Panc1 (cell line): ENCODE results near the gene C19orf25. TPM values are rescaled to one million over a fixed set of nuclear protein-coding genes. Genes with fewer than 3 reads are reported as not detected.

Experiments used
- ATAC-seq: fragments of 200-7000 bp; cut with Tn5 transposase; 2 replicates; pipeline ENCODE4 v1.9.1; 2020; ENCODE audit warnings: mild to moderate bottlenecking, moderate library complexity
- BruUV-seq: library from RNA; stranded (reverse); fragments of 400-500 nt; replicated peaks from 2 replicates; lab custom pipeline; 2021; lab: Mats Ljungman, UMichigan
- CTCF ChIA-PET: fragments of 300-600 bp; sonication (Branson Sonifier 250); formaldehyde crosslinking; loops from one replicate; lab custom pipeline; 2022; ENCODE audit warnings: antibody characterized with exemption; lab: Charles Lee
- POLR2A ChIA-PET: fragments of 300-600 bp; sonication (Branson Sonifier 250); formaldehyde crosslinking; loops from one replicate; lab custom pipeline; 2022; ENCODE audit warnings: antibody characterized with exemption; lab: Charles Lee
- DNase-seq: peaks from one replicate; pipeline ENCODE4 v3.0.0-alpha.2; 2010; ENCODE audit warnings: low read depth, low spot score
- H3K27ac ChIP-seq: 2 replicates; pipeline ENCODE4 v1.5.1; 2011; ENCODE audit warnings: mild to moderate bottlenecking, low read length, inconsistent platforms
- H3K27me3 ChIP-seq: fragments of 200-500 bp; sonication (Bioruptor generic); 2 replicates; pipeline ENCODE4 v1.6.0; 2014; ENCODE audit warnings: low read length, inconsistent platforms; ENCODE audit not compliant: control insufficient read depth, insufficient read depth
- H3K36me3 ChIP-seq: fragments of 200-500 bp; sonication (Bioruptor generic); 2 replicates; pipeline ENCODE4 v1.5.1; 2014; ENCODE audit warnings: inconsistent platforms, mild to moderate bottlenecking, low read length, moderate library complexity; ENCODE audit not compliant: control insufficient read depth, insufficient read depth
- H3K4me1 ChIP-seq: 2 replicates; pipeline ENCODE4 v1.5.1; 2011; ENCODE audit warnings: inconsistent platforms, mild to moderate bottlenecking, low read length, moderate library complexity; ENCODE audit not compliant: control insufficient read depth, insufficient read depth
- H3K4me3 ChIP-seq, 2 experiments: 2 replicates each; pipeline ENCODE4 v1.5.1; 2011 to 2012; ENCODE audit warnings: low read depth in 2 of 2, low read length in 2 of 2, mild to moderate bottlenecking in 2 of 2, inconsistent platforms in 1 of 2, moderate library complexity in 1 of 2
- H3K9me3 ChIP-seq: fragments of 200-500 bp; sonication (Bioruptor generic); 2 replicates; pipeline ENCODE4 v1.5.1; 2014; ENCODE audit warnings: low read depth, mild to moderate bottlenecking, inconsistent platforms, low read length, moderate library complexity; ENCODE audit not compliant: control insufficient read depth, insufficient read depth
- POLR2AphosphoS5 ChIP-seq: IDR thresholded peaks from 2 replicates; pipeline ENCODE4 v1.6.1; 2012; ENCODE audit warnings: mild to moderate bottlenecking, low read depth, low read length, moderate library complexity
- SIN3A ChIP-seq: IDR thresholded peaks from 2 replicates; pipeline ENCODE4 v1.6.1; 2012; ENCODE audit warnings: low read depth, mild to moderate bottlenecking, low read length, moderate library complexity, borderline replicate concordance; ENCODE audit not compliant: insufficient read depth
- TCF7L2 ChIP-seq: IDR thresholded peaks from 2 replicates; pipeline ENCODE4 v1.6.1; 2011; ENCODE audit warnings: mild to moderate bottlenecking, low read depth, low read length, inconsistent platforms
- in situ Hi-C: cut with HindIII; loops from 2 replicates; pipeline ENCODE4 v1.10.0; 2016; ENCODE audit warnings: low sequenced_read_pairs, low pct_unique_long_range_greater_than_20kb
- intact Hi-C: fragments of 100-400 bp; cut with micrococcal nuclease; formaldehyde crosslinking; loops from one replicate; pipeline ENCODE4 v1.10.0; 2022; ENCODE audit not compliant: unreplicated experiment
- total RNA-seq: library from RNA; stranded (reverse); gene quantifications from one replicate; pipeline ENCODE4 v1.2.1, GENCODE V29; 2021; ENCODE audit not compliant: unreplicated experiment
- TF ChIP-seq, protein P1 (sequence below), 2 experiments: IDR thresholded peaks; 2 replicates each; pipeline ENCODE4 v1.6.1; 2011 to 2012; ENCODE audit warnings: low read depth in 2 of 2, control low read depth in 1 of 2, low read length in 1 of 2, mild to moderate bottlenecking in 1 of 2, moderate library complexity in 1 of 2; ENCODE audit not compliant: insufficient read depth in 1 of 2
- TF ChIP-seq, protein P2 (sequence below): fragments of 450-650 bp; IDR thresholded peaks from 2 replicates; pipeline ENCODE4 v1.5.1; 2017; ENCODE audit warnings: mild to moderate bottlenecking

C19orf25 gene
- total RNA-seq, 1 experiment from 2014 or later, result 34.7 TPM

DNA sequence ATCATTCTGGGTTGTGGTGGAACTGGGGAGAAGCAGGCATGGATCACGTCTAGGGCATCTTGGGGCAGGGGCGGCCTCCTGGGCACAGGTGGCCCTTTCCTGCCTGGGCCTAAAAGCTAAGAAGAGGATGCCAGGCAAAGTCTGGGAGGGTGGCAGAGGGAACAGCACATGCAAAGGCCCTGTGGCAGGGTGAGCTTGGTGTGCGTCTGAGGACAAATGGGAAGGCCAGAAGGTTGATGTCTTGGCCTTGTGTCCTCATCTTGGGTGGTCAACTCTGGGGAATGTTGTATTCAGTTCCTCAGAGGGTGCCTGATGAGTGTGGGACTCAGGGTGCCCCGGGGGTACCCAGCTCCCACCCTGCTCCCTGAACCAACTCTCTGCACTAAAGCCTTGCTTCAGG lies 39.5 kb upstream of the C19orf25 start:
- H3K9me3 ChIP-seq, result no peaks in the 10 kb centered on the region
- DNase-seq (no peak), ATAC-seq (no peak)
- CTCF ChIA-PET, result no interaction called here
- intact Hi-C loops, result no loop called here
- H3K36me3 ChIP-seq, result no peaks in the 10 kb centered on the region
- BruUV-seq, result no TSS peak
- POLR2A ChIA-PET, result no interaction called here
- in situ Hi-C loops, result no loop called here
- no peak overlapping the region for H3K27ac ChIP-seq
- H3K4me1 ChIP-seq, result no peaks in the 10 kb centered on the region
- no peaks in the 10 kb centered on the region for H3K27me3 ChIP-seq
- no peak for TF ChIP-seq SIN3A
- TF ChIP-seq, protein P1, sequence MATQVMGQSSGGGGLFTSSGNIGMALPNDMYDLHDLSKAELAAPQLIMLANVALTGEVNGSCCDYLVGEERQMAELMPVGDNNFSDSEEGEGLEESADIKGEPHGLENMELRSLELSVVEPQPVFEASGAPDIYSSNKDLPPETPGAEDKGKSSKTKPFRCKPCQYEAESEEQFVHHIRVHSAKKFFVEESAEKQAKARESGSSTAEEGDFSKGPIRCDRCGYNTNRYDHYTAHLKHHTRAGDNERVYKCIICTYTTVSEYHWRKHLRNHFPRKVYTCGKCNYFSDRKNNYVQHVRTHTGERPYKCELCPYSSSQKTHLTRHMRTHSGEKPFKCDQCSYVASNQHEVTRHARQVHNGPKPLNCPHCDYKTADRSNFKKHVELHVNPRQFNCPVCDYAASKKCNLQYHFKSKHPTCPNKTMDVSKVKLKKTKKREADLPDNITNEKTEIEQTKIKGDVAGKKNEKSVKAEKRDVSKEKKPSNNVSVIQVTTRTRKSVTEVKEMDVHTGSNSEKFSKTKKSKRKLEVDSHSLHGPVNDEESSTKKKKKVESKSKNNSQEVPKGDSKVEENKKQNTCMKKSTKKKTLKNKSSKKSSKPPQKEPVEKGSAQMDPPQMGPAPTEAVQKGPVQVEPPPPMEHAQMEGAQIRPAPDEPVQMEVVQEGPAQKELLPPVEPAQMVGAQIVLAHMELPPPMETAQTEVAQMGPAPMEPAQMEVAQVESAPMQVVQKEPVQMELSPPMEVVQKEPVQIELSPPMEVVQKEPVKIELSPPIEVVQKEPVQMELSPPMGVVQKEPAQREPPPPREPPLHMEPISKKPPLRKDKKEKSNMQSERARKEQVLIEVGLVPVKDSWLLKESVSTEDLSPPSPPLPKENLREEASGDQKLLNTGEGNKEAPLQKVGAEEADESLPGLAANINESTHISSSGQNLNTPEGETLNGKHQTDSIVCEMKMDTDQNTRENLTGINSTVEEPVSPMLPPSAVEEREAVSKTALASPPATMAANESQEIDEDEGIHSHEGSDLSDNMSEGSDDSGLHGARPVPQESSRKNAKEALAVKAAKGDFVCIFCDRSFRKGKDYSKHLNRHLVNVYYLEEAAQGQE (IDR thresholded peaks at IDR 0.05; ENCODE audit: insufficient read depth in 1 of 2, low read depth in 2 of 2, low read length in 1 of 2), result no peak
- TF ChIP-seq, protein P2, sequence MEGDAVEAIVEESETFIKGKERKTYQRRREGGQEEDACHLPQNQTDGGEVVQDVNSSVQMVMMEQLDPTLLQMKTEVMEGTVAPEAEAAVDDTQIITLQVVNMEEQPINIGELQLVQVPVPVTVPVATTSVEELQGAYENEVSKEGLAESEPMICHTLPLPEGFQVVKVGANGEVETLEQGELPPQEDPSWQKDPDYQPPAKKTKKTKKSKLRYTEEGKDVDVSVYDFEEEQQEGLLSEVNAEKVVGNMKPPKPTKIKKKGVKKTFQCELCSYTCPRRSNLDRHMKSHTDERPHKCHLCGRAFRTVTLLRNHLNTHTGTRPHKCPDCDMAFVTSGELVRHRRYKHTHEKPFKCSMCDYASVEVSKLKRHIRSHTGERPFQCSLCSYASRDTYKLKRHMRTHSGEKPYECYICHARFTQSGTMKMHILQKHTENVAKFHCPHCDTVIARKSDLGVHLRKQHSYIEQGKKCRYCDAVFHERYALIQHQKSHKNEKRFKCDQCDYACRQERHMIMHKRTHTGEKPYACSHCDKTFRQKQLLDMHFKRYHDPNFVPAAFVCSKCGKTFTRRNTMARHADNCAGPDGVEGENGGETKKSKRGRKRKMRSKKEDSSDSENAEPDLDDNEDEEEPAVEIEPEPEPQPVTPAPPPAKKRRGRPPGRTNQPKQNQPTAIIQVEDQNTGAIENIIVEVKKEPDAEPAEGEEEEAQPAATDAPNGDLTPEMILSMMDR, result no peak
- TF ChIP-seq TCF7L2, result no peak
- no peak for TF ChIP-seq POLR2AphosphoS5
- no peak overlapping the region for H3K4me3 ChIP-seq

DNA sequence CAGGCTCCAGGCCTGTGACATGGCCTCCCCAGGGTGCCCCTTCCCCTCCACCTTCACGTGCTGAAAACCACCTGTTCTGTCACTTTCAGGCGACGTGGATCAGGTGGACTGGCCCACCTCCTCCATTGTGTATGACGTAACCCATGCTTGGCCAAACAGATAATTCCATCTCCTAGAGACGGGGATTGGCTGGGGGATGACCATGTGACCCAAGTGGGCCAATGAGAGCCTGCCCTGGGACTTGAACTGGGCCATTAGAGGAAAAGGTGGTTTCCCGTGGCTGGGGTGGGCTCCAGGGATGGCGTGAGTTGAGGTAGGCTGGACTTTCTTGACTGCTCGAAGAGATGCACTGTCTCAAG lies 37.4 kb upstream of the C19orf25 start:
- intact Hi-C loops (no loop called here), in situ Hi-C loops (no loop called here)
- CTCF ChIA-PET, result no interaction called here

More for the DNA sequence above, 37.4 kb upstream of the C19orf25 start:
- TF ChIP-seq POLR2AphosphoS5 (no peak), TCF7L2 (no peak)
- TF ChIP-seq, protein P1 (IDR thresholded peaks at IDR 0.05; ENCODE audit: insufficient read depth in 1 of 2, low read depth in 2 of 2, low read length in 1 of 2), result no peak
- Histone ChIP-seq H3K4me3 (no peak overlapping the region), H3K27me3 (no peaks in the 10 kb centered on the region), H3K27ac (no peak overlapping the region), H3K4me1 (no peaks in the 10 kb centered on the region), H3K9me3 (no peaks in the 10 kb centered on the region), H3K36me3 (peaks cover 2% of the 10 kb centered on the region; the same call in 1 of the 2 replicates)
- DNase-seq (no peak), ATAC-seq (no peak)
- no TSS peak for BruUV-seq
- POLR2A ChIA-PET, result no interaction called here
